NCI-H226 (cell line): Measurements from ENCODE around the gene SLC41A3.

ENCODE experiments used
- DNase-seq: peaks from one replicate; pipeline ENCODE4 v3.0.0-alpha.2; 2015

The SLC41A3 gene

DNA sequence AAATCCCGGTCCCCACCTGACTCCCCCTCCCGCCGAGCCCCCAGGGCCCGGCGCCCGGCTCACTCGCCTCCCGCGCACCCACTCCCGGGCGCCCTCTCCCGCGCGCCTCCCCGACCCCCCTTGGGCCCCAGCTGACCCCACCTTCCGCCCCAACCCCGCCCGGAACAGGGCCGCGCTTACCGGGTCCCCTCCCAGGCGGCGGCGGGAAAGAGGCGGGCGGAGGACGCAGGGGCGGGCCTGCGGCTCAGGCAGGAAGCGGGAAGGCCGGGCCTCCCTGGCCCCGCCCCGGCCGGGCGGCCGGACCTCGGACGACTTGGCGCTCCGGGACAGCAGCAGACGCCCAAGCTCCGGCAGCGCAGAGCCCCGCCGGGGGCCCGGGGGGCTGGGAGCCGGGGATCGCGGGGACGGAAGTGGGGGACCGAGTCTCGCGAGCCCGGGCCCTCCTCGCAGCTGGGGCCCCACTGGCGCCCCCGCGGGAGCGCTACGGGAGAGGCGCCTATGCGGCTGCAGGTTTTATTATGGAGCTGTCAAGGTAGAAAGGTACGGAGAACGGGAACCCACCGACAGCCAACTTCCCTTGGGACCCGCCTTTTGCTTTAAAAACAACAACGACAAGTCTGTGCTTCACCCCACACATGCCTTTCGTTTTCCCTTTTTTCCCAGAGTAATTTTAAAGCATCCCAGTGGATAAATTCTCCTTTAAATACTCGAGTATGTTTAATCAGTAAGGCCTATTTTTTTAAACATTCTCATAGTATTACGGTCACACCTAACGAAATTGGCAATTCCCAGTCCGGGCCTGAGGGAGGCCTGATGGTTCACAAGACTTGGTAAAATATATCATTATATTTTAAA, at the start of gene SLC41A3:
TSS of gene SLC41A3 (minus strand) at position 212 of the 855 bp plus-strand sequence. CDS start 15,905 bp downstream, outside the sequence.
- DNase-seq, result peak; percentile 76

- DNase-seq, result no peak
These were observed 49.7 kb upstream of the SLC41A3 start for GRCh38 chr3:126133606-126134005.

- no peak for DNase-seq
These were observed 49.0 kb upstream of the SLC41A3 start for GRCh38 chr3:126132751-126133511.

DNA sequence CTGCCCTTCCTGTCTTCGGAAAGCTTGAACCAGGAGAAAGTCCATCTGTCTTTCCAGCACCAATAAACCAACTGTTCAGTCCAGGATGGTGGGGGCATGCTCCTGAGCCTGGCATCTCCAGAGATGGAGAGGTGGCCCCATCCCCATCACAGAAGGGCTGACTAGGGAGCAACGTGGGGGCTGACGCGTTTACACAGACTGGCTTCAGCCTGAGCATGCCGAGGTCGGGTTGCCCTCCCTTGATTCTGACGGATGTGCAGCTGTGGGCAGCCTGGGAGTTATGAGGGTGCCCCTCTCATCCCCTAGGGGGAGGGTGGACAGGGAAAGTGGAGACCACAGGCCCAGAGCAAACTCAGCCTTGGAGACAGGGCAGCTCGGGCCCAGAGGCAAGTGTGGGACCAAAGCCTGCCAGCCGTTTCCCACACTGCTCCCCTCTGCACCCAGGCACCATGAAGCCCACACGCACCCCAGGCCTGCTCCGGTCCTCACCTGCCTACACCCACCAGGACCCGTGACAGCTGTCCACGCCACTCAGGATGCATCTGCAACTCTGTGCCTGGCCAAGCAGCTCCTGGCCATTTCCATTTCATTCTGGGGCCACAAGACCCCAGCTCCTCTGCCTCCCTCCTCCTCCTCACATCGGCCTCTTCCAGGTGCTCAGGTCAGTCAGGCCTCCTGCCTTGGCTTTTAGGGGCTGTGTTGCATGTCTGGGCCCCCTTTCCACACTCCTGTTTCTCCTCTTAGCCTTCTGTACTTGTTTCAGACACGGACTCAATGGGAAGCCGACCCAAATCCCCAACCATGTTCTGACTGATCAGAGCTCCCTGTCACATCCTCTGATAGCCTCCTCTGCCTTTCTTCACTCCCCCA, 48.2 kb upstream of the SLC41A3 start:
- DNase-seq, result no peak

GRCh38 chr3:126130981-126131745, 47.2 kb upstream of the SLC41A3 start:
- no peak for DNase-seq

GRCh38 chr3:126130081-126130855, 46.3 kb upstream of the SLC41A3 start:
- no peak for DNase-seq

DNA sequence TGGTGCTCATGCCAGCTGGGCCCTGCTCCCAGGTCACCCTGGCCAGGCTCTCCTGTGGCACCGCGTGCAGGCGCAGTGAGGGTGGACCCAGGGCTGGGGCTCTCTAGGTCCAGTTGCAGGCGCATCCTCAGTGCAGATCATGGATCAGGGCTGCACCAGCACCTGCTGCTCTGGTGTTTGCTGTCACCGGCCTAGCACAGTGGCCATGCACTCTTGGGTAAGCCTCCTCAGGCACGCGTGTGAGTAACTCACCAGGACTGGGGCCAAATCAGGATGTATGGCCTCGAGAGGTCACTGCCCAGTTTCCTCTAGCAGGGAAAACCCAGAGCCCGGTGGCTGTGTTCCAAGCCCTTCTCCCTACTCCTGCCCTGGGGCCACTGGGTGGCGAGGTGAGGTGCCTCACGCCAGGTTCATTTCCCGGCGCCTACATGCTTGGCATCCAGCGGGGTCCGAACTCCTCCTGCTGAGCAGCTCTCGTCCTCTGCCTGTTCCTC, 45.5 kb upstream of the SLC41A3 start:
- DNase-seq, result peak; percentile 84

- no peak for DNase-seq
These were observed 44.8 kb upstream of the SLC41A3 start for GRCh38 chr3:126128504-126129397.

DNA sequence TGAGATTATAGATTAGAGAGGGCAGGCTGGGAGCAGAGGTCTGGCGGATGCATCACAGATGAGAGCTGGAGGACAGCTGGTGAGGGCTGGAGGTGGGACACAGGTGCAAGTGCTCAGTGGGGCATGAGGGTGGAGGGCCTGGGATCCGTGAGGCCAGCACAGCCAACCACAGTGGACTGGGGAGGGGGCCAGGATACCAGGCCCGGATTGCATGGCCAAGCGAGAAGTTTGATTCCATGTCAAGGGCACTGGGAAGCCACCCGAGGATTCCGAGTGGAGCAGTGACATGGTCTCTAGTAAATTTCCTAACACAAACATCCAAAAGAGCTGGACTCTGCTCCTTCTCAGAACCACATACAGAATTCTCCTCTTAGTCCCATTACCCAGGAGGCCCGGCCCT, 44.0 kb upstream of the SLC41A3 start:
- DNase-seq, result no peak

DNA sequence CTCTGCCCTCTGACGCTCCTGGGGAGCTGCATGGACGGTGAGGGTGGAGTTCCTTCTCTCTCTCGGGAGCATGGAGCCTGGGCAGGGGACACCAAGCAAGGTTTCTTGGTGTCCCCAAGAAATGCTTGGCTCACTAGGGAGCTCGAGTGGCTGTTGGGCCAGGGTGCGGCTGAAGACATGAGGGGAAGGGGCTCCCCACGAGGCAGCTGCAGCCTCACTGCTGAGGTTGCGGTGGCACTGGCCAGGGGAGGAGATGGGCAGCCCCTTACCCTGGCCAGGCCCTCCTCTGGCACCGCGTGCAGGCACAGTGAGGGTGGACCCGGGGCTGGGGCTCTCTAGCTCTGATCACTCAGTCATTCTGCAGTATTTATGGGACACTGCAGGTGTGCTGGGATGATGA, 43.5 kb upstream of the SLC41A3 start:
- no peak for DNase-seq

- no peak for DNase-seq
These were observed 43.0 kb upstream of the SLC41A3 start for GRCh38 chr3:126126811-126127431.

DNA sequence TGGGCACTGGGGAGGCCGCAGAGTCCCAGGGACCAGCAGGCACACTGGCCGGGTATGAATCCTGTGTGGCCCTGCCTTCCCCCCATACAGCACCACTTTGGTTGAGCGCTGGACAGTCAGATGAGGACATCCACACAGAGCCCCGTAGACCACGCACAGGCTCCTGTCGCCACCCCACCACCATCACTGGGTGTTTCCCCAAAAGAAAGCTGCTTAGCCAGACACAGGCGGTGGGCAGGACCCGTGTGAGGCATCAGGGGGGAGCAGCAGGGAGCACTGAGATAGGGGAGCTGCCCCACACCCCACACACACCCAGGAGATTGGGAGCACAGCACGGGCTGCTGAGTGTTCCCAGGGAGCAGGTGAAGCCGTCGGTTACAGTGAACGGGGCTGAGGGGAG, 42.4 kb upstream of the SLC41A3 start:
- DNase-seq, result no peak

GRCh38 chr3:126125781-126126251, 41.9 kb upstream of the SLC41A3 start:
- DNase-seq, result no peak

DNA sequence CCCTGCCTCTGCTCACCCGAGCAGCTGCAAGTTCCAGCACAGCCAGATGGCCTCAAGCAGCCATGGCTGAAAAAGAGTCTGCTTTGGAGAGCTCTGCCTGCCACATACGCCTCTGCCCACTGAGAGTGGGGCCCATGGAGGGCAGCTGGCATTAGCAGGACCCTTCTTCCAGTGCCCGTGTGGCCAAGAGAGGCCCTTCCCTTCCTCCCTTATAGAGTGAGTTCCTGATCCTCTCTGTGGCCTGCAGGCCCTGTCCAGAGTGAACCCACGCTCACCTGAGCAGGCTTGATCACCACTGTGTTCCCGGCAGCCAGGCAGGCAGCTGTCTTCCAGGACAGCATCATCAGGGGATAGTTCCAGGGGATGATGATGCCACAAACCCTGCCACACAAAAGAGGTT, 41.4 kb upstream of the SLC41A3 start:
- no peak for DNase-seq

DNA sequence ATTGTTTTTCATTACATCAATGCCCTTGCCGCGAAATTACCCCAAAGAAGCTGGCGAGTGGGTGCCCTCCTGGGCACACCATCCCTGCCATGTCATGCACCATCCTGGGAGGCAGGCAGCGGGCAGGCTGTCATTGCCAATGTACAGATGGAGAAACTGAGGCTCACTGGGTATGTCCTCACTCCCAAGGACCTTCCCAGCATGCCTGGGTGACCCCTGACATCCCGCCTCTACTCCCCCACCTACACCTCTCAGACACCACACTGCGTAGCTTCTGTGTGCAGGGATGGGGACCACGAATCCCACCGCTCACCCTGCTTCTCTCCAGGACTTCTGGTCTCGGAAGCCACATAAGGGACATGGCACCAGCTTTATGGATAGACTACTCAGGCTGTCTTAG, 41.0 kb upstream of the SLC41A3 start:
- DNase-seq, result no peak

- no peak for DNase-seq
These were observed 40.4 kb upstream of the SLC41A3 start for GRCh38 chr3:126124148-126124868.

DNA sequence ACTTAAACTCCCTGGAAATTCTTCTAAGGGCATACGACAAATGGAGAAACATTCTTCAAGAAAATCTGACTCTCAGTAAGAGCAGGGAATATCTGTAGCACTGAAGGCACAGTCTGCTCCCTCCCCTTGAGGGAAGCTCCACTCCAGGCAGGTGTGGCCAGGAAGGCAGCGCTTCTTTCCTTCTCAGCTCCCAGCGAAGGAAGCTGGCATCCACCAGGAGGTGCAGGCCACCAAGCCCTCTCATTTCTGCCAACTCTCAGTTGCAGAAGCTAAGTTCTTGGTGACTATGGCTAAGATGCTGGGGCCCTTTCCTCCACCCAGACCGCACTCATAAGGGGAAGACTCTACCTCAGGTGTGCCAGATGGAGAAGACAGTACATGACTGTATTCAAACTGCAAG, 37.7 kb upstream of the SLC41A3 start:
- no peak for DNase-seq

DNA sequence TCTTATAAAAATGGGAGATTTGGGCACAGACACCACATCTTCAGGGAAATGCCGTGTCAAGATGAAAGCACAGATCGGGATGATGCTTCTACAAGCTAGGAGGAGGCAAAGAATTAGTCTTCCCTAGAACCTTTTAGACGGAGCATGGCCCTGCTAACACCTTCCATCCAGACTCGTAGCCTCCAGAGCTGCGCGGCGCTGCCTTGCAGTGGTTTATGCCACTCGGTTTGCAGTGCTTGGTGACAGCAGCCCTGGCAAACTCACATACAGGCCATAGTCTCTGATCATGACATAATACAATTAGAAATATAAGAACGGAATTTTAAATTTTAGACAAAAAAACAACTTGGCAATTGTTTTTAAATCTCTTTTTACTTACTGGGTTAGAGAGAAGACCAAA, 37.1 kb upstream of the SLC41A3 start:
- DNase-seq, result no peak

DNA sequence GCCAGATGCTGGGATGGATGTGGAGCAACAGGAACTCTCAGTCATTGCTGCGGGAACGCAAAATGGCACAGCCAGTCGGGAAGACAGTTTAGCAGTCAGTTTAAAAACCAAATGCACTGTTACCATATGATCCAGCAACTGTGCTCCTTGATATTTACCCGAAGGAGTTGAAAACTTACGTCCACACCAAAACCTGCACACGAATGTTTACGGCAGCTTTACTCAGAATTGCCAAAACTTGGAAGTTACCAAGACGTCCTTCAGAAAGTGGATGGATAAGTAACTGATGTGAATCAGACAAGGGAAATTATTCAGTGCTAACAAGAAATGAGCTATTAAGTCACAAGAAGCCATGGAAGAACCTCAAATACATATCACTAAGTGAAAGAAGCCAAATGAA, 36.1 kb upstream of the SLC41A3 start:
- no peak for DNase-seq
